GM03348 (cell line): ENCODE data around the gene KNDC1.

ENCODE experiments used
- DNase-seq: peaks from one replicate; pipeline ENCODE4 v3.0.0; 2012; ENCODE audit warnings: low spot score

Gene KNDC1

GRCh38 chr10:133191651-133192050 is 31.6 kb downstream of the KNDC1 start:
- no peak for DNase-seq

GRCh38 chr10:133194151-133194550 is 34.1 kb downstream of the KNDC1 start:
- DNase-seq: no peak

DNA sequence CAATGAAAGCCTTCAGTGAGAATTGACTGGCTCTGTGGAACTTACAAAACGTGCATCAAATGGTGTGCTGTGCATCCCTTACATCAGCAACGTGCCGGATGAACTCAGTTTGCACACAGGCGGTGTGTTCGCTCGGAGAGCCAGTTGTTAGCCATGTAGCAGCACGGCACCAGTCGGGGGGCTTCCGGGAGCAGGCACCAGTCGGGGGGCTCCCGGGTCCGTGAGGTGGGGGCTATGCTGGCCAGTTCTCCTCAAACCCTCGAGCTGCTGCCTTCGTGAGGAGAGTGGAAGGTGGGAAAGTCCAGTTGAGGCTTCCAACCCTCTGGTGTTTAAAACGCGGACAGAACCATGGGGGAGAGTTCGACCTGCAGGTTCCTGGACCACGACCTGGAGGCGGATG is 35.1 kb downstream of the KNDC1 start:
- DNase-seq: no peak

- DNase-seq: no peak
Observed at GRCh38 chr10:133195611-133196010, 35.6 kb downstream of the KNDC1 start.

- no peak for DNase-seq
Observed at GRCh38 chr10:133196221-133196915, 36.3 kb downstream of the KNDC1 start.

DNA sequence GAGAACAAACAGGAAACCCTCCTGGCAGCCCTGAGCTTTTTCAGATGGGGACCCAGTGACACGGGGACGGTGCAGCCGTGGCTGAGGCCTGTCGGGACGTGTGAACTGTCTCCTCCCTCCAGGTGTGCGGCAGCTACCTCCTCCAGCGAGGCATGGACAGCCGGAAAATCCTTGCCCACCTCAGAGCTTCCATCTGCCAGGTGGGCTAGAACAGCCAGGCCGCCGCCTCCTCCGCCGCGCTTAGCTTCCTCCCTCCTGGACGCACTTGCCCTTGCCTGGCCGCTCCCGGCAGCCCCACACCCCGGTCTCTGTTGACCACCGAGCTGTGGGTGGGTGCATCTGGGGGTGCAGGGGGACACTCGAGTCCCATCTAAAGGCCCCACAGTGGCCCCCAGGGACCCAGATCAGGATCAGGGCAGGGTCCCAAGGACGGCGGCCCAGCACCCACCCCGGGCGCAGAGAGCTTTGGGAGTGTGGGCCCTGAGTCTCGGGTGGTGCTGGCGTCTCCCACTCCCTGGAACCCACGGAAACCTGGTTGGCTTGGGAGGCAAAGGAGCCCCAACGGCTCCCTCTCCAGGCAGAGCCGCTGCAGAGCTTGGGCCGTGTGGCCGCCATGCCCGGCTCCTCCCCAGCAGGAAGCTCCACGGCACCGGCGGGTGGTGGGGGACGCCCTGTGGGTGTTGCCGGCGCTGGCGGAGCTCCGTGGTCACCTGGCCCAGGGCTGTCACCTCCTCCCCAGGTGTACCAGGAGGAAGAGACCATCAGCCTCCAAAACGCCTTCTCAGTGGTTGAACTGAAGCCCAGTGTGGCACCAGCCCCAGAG is 37.1 kb downstream of the KNDC1 start:
- no peak for DNase-seq

DNA sequence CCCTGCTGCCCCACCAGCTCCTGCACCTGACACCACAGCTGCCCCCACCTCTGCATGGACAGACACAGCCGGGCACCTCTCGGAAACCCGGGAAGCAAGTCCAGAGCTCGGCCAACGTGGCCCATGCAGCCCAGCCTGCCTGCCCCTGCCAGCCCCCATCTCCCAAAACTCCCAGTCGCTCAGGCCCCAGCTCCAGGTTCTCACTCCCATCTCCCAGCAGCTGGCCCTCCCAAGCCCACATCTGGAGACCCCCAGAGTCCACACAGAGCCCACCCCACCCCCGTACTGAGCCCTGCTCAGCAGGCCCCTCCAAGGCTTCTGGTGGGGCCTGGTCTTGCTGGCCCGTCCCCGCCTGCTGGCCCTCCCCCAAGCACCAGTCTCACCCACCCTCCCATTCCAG is 37.8 kb downstream of the KNDC1 start:
- no peak for DNase-seq

- no peak for DNase-seq
Observed at GRCh38 chr10:133198206-133198605, 38.2 kb downstream of the KNDC1 start.

- DNase-seq: no peak
Observed at GRCh38 chr10:133198621-133199487, 38.8 kb downstream of the KNDC1 start.

- no peak for DNase-seq
Observed at GRCh38 chr10:133199488-133199885, 39.5 kb downstream of the KNDC1 start.

DNA sequence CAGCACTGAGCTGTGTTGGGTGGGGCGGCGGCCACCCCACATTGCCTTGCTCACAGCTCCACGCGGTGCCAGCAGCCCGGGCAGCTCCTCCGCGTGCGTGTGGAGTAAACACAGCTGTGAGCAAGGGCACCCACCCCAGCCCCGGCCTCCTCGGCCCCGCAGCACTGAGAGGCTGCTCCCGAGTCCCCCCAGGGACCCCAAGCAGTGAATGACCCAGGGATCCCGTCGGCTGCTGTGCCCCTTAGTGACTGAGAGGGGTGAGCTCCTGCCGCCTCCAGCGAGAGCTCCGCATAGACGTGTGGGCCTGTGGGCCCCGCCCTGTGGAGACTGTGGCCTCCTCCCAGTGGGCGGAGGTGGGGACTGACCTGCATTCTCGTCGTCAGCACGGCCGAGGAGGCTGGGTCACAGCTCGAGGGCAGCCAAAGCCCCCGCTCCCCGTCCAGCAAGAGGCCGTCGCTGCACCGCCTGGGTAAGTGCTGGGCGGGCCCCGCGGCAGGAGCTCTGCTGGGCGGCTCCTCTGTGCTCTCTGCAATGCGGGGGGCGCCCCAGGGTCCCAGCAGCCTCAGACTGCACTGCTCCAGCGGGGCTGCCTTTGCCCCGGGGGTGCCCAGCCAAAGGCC is 40.1 kb downstream of the KNDC1 start:
- DNase-seq: no peak

DNA sequence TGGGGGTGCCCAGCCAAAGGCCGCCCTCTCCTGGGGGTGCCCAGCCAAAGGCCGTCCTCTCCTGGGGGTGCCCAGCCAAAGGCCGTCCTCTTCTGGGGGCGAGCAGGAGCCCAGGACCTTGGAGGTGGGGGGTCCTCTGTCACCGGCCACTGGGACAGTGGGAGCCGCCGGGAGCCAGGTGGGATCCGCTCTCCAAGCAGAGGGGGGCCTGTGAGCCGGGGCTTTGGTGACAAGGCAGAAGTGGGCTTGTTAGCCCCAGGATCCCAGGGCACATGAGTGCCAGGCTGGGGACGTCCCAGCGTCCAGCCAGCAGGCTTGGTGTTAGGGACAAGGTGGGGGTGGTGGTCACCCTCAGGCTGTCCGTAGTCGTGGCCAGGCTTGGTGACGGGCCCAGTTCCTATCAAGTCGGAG is 40.6 kb downstream of the KNDC1 start:
- DNase-seq: no peak

DNA sequence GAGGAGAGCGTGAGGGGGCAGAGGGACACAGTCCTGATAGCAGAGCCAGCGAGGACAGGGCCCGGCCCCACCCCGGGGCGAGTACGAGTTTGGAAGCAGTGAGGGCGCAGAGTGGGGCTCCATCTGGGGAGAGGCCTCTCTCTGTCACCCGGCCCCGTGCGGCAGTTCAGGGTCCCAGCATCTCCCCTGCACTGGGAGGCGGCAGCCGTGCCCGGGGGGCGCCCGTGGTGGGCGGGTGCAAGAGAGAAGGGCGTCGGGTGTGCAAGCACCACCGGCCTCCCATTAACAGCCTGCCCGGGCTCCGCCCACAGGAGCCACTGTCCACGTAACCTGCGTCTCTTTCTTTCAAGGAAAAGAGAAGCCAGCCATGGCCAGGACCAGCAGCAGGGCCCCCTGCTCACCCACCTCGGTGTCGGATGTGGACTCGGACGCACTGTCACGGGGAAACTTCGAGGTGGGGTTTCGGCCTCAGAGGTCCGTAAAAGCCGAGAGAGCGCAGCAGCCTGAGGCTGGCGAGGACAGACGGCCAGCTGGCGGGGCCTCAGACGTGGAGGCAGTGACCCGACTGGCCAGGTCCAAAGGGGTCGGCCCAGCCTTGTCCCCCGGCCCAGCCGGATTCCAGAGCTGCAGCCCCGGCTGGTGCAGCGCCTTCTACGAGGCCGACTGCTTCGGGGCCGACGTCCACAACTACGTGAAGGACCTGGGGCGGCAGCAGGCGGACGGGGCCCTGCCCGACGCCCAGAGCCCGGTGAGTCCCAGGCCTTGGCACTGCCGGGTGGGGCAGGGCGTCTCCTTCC is 41.3 kb downstream of the KNDC1 start:
- DNase-seq: no peak

GRCh38 chr10:133201948-133202725 is 42.1 kb downstream of the KNDC1 start:
- no peak for DNase-seq

DNA sequence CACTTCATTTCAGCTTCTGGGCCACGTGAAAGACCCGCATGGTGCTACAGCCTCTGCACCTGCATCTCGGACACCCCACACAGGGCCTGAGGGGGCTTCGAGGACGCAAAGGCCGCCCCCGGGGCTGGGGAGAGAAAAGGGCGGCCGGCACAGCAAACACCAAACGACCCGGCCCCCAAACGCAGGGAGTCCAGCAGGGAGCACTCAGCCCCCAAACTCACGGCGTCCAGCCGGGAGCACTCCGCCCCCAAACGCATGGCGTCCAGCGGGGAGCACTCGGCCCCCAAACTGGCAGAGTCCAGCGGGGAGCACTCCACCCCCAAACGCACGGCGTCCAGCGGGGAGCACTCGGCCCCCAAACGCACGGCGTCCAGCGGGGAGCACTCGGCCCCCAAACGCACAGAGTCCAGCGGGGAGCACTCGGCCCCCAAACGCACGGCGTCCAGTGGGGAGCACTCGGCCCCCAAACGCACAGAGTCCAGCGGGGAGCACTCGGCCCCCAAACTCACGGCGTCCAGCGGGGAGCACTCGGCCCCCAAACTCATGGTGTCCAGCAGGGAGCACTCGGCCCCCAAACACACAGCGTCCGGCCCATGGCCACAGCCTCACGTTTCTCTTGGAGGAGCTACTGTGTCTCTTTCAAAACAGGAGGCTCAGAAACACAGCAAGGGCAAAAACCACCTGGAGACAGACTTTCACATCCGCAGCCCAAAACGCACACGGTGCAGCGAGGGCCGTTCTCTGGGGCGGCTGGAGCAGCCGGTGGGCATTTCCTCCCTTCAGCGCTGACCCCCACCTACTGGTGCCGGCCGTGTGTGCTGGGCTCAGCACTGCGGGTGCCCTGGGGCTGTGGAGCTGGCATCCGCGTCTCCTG is 43.0 kb downstream of the KNDC1 start:
- no peak for DNase-seq

DNA sequence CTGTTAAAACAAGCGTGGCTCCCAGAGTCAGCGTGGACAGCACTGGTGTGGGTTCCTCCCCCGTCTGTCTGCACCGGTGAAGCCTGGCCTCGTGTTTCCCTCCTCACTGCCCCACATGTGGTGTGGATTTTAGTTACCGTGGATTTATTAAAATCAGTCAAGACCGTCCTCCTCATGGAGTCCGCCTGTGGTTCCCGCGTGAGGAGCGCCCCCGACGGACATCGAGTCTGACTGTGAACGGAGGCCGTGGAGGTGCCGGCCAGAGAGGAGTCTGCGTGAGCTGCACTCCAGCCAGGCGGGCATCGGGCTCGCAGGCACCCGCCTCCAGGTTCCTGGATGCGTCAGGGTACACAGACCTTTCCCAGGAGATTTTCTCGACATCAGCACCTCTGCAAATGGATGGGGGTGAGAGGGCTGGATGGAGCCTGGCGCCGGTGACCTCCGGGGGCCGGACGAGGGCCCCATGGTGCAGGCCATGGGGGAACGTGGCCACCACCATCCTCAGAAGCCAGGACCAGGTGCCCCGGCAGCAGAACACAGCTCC is 43.7 kb downstream of the KNDC1 start:
- no peak for DNase-seq

DNA sequence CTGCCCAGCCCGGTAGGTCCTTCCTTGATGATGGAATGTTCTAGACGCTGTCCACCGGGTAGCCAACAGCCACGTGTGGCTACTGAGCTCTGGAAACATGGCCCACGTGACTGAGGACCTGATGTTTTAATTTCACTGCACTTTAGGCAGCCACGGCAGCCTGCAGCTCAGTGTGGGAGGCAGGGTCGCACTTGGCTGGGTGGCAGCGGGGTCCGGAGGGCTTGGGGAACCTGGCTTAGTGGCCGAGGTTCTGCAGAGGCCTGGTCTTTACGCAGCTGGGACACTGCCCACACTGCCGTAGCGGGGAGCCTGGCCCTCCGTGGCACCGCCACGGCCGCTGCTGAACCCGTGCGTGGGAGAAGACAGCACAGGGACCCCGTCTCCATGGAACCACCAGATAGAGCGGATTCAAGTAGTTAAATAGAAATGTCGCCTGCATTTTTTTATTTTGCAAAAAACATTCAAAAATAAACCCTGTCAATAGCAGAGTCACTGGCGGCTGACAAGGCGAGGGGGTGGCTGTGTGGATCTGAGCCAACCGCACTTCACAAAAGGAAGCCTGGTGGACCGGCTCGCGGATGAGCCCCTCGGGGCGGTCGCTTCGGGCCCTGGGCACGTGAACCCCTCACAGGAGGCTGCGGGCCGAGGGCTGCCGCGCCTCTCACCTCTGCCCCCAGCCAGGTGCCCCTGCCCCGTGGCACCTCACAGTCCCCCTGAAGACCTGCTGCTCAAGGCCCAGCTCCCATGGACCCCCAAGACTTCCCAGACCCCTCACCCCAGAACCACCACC is 44.4 kb downstream of the KNDC1 start:
- no peak for DNase-seq

DNA sequence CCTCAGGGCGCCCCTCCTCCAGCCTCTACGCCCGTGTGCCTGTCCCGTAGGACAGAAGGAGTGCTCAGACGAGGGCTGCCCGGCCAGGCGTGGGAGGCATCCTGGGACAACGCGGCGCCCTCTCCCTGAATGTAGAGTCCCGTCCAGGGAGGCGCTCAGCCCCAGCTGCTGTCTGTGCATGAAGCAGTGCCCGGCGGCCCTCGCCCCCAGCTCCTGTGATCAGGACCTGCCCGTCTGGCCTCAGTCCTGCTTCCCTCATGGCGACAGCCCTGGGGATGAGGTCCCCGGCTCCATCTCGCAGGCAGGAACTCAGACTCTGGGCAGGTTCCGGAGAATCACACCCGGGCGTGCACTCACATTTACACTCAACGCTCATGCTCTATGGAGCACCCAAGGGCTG is 45.1 kb downstream of the KNDC1 start:
- no peak for DNase-seq
